Right lung (tissue), 5 donors: ENCODE data around the gene ZNF582. TPM values are rescaled to one million over a fixed set of nuclear protein-coding genes. Genes with fewer than 3 reads are reported as not detected.
"Not testable (repeated sequence)": the region's sequence is repeated elsewhere in the genome, so short reads cannot be mapped to it uniquely, and the experiment has no call there.

Experiments
- DNase-seq, 2 donors: peaks; one replicate each; pipeline ENCODE4 v3.0.0-alpha.2; 2013
- polyA plus RNA-seq, 5 donors: library from polyadenylated mRNA; unstranded; fragments of 120-200 nt; gene quantifications; one replicate each; pipeline versions ENCODE4 v1.2.1 to v1.2.3, GENCODE V29; 2013; ENCODE audit warnings: inconsistent platforms in 1 of 5, low replicate concordance in 1 of 5; ENCODE audit not compliant: insufficient read length in 5 of 5, insufficient read depth in 1 of 5

ZNF582 gene
- polyA plus RNA-seq, 5 donors = 6.7 to 12.2 (median 10.2) TPM

- DNase-seq = no peak
Measured at GRCh38 chr19:56356944-56357343, 36.4 kb downstream of the ZNF582 start.

- DNase-seq = no peak
Measured at GRCh38 chr19:56355517-56355916, 37.8 kb downstream of the ZNF582 start.

GRCh38 chr19:56351208-56351607 is 42.1 kb downstream of the ZNF582 start:
- DNase-seq = no peak

GRCh38 chr19:56350416-56351045 is 42.8 kb downstream of the ZNF582 start:
- DNase-seq = peak; percentile 23 to 45

- DNase-seq = no peak
Measured at GRCh38 chr19:56348289-56348877, 45.0 kb downstream of the ZNF582 start.

GRCh38 chr19:56347163-56347778 is 46.1 kb downstream of the ZNF582 start:
- no peak for DNase-seq

GRCh38 chr19:56341948-56342347 is 51.4 kb downstream of the ZNF582 start:
- no peak for DNase-seq

- not testable (repeated sequence) for DNase-seq
Measured at GRCh38 chr19:56339031-56339430, 54.3 kb downstream of the ZNF582 start.

- not testable (repeated sequence) for DNase-seq
Measured at GRCh38 chr19:56337077-56337476, 56.3 kb downstream of the ZNF582 start.

GRCh38 chr19:56335371-56335770 is 58.0 kb downstream of the ZNF582 start:
- not testable (repeated sequence) for DNase-seq

GRCh38 chr19:56333506-56333905 is 59.8 kb downstream of the ZNF582 start:
- no peak for DNase-seq

Other genes starting within 250 kb of the ZNF582 start
- gene GALP, start 217.5 kb downstream of the ZNF582 start, polyA plus RNA-seq = not detected
- gene ZSCAN5B, start 195.8 kb downstream of the ZNF582 start, polyA plus RNA-seq = under 1 TPM in 2 of 5 donors, not detected in 3; 0.09 to 0.13 TPM
- not detected for gene ZSCAN5C, start 191.3 kb downstream of the ZNF582 start, polyA plus RNA-seq
- 1 to 10 TPM; 1.9 to 4.4 (median 3.5) TPM for gene EDDM13, start 120.8 kb downstream of the ZNF582 start, polyA plus RNA-seq
- 10 to 100 TPM; 13.6 to 16.6 (median 15.2) TPM for gene ZSCAN5A, start 78.7 kb downstream of the ZNF582 start, polyA plus RNA-seq
- gene ZNF583, start 10.8 kb upstream of the ZNF582 start, polyA plus RNA-seq = 10 to 100 TPM in 2 of 5 donors, 1 to 10 TPM in 3; 9.1 to 16.3 (median 9.9) TPM
- gene ZNF667, start 83.8 kb upstream of the ZNF582 start, polyA plus RNA-seq = 10 to 100 TPM; 10.9 to 21.3 (median 18.7) TPM
- 10 to 100 TPM; 16.2 to 48.0 (median 39.0) TPM for gene ZNF471, start 114.3 kb upstream of the ZNF582 start, polyA plus RNA-seq
- 10 to 100 TPM in 4 of 5 donors, 1 to 10 TPM in 1; 9.7 to 17.6 (median 15.3) TPM for gene ZFP28, start 145.4 kb upstream of the ZNF582 start, polyA plus RNA-seq
- gene ZNF470, start 173.9 kb upstream of the ZNF582 start, polyA plus RNA-seq = 1 to 10 TPM; 7.9 to 9.0 (median 8.1) TPM
- gene ZNF71, start 201.8 kb upstream of the ZNF582 start, polyA plus RNA-seq = 1 to 10 TPM; 6.6 to 8.7 (median 8.3) TPM
- 1 to 10 TPM; 1.8 to 4.8 (median 3.1) TPM for gene SMIM17, start 249.6 kb upstream of the ZNF582 start, polyA plus RNA-seq